GM12891 (cell line): ENCODE results near the gene TPGS2.

Experiments
- POLR2A ChIP-seq: IDR thresholded peaks from 2 replicates; pipeline ENCODE4 v1.6.1; 2011; ENCODE audit warnings: low read depth, low read length, control low read depth
- POLR2AphosphoS5 ChIP-seq: IDR thresholded peaks from 2 replicates; pipeline ENCODE4 v1.6.1; 2011; ENCODE audit warnings: low read depth, low read length, control low read depth
- SPI1 ChIP-seq: IDR thresholded peaks from 2 replicates; pipeline ENCODE4 v1.6.1; 2011; ENCODE audit warnings: low read depth, low read length, control low read depth
- TAF1 ChIP-seq: IDR thresholded peaks from 2 replicates; pipeline ENCODE4 v1.6.1; 2011; ENCODE audit warnings: low read depth, low read length, control low read depth

- no peak for TF ChIP-seq POLR2AphosphoS5
- TF ChIP-seq POLR2A: no peak
- no peak for TF ChIP-seq TAF1
- TF ChIP-seq SPI1: no peak
These were observed 29.9 kb downstream of the TPGS2 start for GRCh38 chr18:36798738-36799473.
